DMS 273 (cell line): ENCODE results near the gene TFF3.
A peak's percentile ranks its signal among the peaks of the same experiment; 100 is the strongest.

Experiments used
- DNase-seq: peaks from one replicate; lab custom pipeline; 2025; ENCODE audit not compliant: unreplicated experiment; lab: John Stamatoyannopoulos, UW

TFF3 gene

GRCh38 chr21:42347601-42348327, 32.6 kb upstream of the TFF3 start:
- DNase-seq = no peak

GRCh38 chr21:42346866-42347600, 31.8 kb upstream of the TFF3 start:
- DNase-seq = no peak

GRCh38 chr21:42346441-42346840, 31.2 kb upstream of the TFF3 start:
- no peak for DNase-seq

- DNase-seq = no peak
These were observed 29.4 kb upstream of the TFF3 start for GRCh38 chr21:42344631-42345030.

GRCh38 chr21:42343963-42344510, 28.8 kb upstream of the TFF3 start:
- DNase-seq = no peak

- no peak for DNase-seq
These were observed 28.3 kb upstream of the TFF3 start for GRCh38 chr21:42343556-42343955.

GRCh38 chr21:42343101-42343500, 27.9 kb upstream of the TFF3 start:
- no peak for DNase-seq

GRCh38 chr21:42341776-42342542, 26.8 kb upstream of the TFF3 start:
- no peak for DNase-seq

- DNase-seq = peak; percentile 31
These were observed 25.2 kb upstream of the TFF3 start for GRCh38 chr21:42340187-42341050.

- no peak for DNase-seq
These were observed 23.8 kb upstream of the TFF3 start for GRCh38 chr21:42338729-42339715.

GRCh38 chr21:42337830-42338728, 22.9 kb upstream of the TFF3 start:
- DNase-seq = peak; percentile 78

- no peak for DNase-seq
These were observed 22.1 kb upstream of the TFF3 start for GRCh38 chr21:42337276-42337675.

GRCh38 chr21:42336054-42336453, 20.8 kb upstream of the TFF3 start:
- DNase-seq = no peak

GRCh38 chr21:42332557-42333317, 17.5 kb upstream of the TFF3 start:
- DNase-seq = no peak

- no peak for DNase-seq
These were observed 16.5 kb upstream of the TFF3 start for GRCh38 chr21:42331660-42332059.

- DNase-seq = no peak
These were observed 15.5 kb upstream of the TFF3 start for GRCh38 chr21:42330380-42331371.
